Right kidney (tissue), 1 donor: ENCODE data around the gene TJAP1.
"Not testable (repeated sequence)": the region's sequence is repeated elsewhere in the genome, so short reads cannot be mapped to it uniquely, and the experiment has no call there.

Source experiments
- DNase-seq: peaks from one replicate; pipeline ENCODE4 v3.0.0-alpha.2; 2016

The TJAP1 gene

DNA sequence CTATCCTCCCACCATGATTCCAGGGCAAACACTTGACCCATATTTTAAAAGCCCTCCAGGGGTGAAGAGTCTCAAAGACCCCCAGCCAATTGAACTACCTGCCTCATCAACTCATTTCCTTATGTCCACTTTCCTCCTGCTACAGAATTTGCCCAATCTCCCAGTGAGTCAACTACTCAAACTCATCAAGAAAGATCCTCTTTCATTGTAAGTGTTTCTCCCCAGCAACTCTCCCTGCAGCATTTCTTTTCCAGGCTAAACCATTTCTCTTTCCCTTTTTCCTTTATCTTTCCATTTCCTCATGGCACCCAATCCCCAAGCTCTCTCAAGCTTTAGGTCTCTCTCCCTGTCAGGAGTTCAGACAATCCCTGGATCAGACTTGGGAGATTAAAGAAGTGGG lies 23.5 kb upstream of the TJAP1 start:
- DNase-seq: no peak

DNA sequence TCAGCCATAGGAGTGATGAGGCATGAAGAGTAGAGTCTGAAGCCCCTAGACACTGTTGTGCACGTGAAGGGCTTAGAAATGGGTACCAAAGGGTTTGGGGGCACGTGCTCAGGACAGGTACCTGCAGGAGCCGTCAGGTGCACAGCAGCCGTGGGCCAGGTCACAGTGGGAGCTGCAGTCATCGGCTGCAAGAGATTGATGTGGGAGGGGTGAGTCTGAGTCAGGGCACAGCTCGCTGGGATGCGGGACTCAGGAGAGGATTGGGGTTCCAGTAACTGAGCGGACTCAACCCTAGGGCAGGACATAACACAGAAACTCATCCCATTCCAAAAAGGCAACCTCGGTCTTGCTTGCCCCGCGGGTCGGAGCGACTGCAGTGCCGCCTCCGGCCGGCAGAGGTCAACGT lies 23.1 kb upstream of the TJAP1 start:
- no peak for DNase-seq

DNA sequence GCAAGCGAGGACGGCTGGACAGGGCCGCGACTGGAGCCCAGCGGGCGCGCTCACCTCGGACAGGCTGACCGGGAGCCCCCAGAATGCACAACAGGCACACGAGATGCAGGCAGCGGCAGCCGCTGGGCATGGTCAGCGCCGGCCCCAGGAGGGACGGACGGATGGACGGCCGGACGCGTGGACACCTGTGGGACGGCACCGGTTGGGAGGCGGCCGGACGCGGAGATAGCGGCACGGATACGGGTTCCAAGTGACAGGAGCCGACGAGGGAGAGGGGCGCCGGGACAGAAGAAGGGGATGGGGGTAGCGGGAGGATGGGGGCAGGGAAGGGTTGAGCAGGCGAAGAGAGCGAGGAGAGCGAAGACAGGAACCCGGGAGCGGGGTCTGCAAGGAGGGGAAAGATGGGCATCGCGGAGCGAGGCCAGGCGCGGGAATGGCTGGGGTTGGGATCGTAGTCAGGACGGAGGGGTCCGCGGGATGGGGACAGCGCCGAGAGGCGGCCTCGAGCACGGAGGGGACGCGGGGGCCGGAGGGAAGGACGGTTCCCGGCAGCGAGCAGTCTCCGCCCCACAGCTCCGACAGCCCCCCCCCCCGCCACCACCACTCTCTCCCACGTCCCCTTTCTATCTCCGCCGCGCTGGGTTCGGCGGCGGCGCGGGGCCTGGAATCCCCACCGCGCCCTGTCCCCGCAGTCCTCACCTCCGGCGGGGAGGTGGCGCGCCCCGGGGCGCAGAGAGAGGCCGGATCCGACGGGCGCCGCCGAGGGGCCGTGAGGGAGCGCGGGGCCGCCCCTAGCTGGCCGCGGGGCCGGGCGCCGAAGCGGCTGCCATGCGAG lies 22.5 kb upstream of the TJAP1 start:
- DNase-seq: peak; percentile 82

DNA sequence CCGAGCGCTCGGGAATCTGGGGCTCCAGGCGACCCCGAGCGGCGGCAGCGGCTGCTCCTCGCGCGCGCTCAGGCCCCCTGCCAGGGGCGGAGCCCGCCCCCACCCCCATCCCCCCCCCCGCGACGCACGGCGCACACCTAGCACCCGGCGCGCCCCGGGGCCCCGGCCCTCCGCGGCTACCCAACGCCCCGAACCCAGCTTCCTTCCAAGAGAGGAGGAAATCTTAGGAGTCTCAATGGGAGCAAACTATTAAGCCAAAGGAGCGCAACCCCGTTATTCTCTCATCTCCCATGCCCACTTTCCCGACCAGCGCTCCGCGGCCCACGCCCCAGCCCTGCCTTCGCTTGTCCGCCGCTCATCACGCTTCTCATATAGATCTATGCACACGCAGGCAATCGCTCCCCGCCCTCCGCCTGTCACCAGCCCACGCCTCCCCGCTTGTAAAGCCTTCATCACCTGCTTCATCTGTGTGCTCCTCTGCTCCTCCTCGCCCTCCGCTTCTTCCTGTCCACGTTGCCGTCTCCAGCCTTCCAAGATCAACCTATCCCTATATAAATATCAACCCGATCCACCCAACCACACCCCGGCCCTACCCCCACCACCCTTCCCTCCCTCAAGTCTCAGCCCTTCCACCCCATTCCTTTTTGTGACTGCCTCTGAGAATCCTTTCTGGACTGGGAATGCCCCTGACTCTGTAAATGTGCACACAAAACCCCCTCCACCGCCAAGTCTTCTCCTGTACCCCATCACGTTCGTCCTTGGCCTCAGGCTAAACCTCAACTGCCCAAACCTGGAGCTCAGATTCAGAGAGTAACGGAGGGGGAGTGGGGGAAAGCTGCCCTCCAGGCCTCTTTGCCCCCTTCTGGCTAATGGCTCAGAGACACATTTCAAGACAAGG lies 21.6 kb upstream of the TJAP1 start, which contains the start of gene DLK2:
Gene DLK2 (minus strand): TSS at position 18 of the 898 bp plus-strand sequence. CDS start 723 bp downstream, outside the sequence.
- DNase-seq: peak; percentile 48

DNA sequence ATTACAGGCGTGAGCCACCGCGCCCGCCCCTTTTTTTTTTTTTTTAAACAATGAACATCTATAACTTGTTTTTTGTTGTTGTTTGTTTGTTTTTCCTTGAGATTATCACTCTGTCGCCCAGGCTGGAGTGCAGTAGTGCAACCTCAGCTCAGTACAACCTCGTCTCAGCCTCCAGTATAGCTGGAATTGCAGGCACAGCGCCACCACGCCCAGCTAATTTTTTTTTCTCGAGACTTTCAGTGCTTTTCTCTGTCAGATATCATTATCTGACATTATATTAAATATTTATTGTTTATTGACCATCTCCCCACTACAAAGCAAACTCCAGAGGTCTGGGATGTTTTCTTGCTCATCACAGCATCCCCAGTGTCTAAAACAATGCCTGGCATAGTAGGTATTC lies 19.7 kb upstream of the TJAP1 start:
- DNase-seq: no peak

DNA sequence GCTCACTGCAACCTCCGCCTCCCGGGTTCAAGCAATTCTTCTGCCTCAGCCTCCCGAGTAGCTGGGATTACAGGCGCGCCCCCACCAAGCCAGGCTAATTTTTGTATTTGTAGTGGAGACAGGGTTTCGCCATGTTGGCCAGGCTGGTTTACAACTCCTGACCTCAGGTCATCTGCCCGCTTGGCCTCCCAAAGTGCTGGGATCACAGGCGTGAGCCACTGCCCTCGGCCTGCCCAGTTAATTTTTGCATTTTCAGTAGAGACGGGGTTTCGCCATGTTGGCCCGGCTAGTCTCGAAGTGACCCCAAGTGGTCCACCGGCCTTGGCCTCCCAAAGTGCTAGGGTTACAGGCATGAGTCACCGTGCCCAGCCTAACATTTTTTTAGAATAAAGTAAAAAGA lies 19.2 kb upstream of the TJAP1 start:
- DNase-seq: not testable (repeated sequence)

DNA sequence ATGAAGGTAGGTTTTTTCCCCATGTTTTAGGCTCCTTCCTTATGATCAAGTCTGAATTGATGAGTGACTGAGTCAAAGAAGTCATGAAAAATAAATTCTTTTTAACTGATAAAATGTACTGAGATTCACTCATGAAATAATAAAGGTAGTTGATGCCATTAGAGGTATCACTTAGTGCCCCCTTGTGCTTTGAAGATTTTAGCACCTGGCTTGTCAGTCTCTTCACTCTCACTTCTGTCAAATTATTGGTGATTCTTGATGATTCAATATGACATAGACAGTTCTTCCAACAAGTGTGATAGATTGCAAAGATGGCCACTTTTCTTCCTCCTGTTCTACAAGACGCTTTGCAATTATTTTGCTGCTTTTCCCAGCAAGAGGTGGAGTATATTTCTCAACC lies 17.8 kb upstream of the TJAP1 start:
- DNase-seq: no peak

DNA sequence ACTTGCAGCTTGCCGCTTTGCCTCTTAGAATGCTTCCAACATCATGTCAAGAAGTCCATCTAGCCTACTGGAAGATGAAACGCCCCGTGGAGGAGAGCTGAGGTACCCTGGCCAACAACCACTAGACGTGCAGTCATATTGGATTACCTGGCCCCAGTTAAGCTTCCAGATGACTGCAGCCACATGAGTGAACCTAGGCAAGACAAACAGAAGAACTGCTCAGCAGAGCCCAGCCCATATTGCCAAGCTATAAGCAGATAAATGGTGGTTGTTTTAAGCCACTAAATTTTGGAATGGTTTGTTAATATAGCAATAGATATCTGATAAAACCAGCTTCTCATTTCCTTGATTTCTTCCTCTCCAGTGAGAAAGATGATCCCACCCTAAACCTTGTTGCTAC lies 17.3 kb upstream of the TJAP1 start:
- no peak for DNase-seq

DNA sequence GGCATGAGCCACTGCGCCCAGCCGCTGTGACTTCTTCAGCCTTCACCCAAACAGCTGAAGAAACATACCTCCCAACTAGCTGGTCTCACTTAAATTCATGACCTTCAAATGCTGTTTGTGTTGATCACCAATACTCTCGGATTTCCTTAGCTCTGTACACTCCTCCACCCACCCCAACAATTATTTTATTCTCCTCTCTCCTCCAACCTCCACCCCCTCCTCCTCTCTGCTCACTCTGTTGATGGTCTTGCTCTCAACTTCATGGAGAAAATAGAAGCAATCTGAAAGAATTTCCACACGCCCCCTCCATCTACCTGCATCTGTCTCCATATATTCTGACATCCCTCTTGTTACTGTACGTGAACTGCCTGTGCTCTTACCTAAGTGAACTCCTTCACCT lies 15.4 kb upstream of the TJAP1 start:
- DNase-seq: no peak

DNA sequence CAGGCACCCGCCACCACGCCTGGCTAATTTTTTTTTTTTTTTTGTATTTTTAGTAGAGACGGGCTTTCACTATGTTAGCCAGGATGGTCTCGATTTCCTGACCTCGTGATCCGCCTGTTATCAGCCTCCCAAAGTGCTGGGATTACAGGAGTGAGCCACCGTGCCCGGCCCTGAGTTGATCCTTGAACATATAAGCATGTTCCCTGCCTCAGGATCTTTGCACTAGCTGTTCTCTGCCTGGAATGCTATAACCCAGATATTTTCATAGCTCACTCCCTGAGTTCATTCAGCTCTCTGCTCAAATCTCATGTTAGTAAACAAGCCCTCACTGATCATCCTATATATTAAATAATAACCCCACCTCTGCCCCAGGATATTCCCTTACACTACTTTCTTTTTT lies 13.0 kb upstream of the TJAP1 start:
- no peak for DNase-seq

DNA sequence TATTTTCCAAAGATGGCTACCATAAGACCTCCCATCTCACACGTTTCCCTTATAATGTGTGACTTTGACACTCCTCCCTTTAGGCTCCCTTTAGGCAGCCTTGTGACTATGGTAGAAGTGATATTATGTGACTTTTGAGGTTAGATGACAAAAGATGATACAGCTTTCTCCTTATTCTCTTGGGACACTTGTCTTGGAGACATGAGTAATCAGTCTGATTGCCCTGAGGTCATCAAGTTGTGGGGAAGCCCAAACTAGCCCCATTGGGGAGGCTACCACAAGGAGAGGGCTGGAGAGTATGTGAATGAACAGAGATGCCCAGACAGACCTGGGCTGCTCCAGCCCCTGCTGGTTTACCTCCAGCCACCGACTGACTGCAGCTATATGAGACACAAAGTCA lies 11.4 kb upstream of the TJAP1 start:
- DNase-seq: no peak

DNA sequence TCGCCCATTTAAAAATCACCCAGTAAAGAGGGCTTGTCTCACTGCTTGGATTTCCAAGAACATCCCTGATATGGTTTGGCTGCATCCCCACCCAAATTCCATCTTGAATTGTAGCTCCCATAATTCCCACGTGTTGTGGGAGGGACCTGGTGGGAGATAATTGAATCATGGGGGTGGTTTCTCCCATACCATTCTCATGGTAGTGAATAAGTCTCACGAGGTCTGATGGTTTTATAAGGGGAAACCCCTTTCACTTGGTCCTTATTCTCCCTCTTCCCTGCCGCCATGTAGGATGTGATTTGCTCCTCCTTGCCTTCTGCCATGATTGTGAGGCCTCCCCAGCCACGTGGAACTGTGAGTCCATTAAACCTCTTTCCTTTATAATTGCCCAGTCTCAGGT lies 10.1 kb upstream of the TJAP1 start:
- not testable (repeated sequence) for DNase-seq

DNA sequence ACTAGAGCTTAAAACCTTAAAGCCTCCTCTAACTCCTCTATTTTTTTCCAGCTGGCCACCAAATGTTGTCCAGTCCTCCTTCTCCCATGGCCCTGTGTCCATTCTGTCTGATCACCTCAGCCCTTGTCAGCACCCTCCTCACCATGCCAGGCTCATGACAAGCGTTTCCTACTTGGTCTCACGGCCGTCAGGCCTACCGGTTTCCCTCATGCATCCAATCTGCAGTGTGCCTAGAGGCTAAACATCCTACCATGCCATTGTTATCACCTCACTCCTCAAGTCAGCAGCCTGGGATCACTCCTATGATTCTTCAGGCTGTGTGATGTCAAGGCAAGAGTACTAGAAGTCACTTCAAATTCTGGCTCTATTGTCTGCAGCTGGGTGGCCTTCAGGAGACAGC lies 9.6 kb upstream of the TJAP1 start:
- no peak for DNase-seq

DNA sequence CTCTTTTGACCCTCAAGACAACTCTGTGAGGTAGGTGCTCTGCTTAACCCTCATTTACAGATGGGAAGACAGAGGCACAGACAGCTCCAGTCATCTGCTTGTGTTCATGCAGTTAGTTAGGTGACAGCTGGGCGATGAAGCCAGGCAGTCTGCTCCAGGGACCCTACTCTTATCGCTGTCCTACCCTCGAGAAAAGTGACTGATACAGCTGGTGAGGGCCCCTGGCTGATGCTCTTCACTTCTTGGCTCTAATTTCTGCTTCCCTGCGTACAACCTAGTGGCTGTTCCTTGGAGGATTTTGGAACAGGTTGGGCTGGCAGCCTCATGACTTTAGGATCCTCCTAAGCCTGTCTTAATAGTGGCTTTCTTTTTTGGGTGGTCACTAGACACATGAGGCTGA lies 9.1 kb upstream of the TJAP1 start:
- no peak for DNase-seq

DNA sequence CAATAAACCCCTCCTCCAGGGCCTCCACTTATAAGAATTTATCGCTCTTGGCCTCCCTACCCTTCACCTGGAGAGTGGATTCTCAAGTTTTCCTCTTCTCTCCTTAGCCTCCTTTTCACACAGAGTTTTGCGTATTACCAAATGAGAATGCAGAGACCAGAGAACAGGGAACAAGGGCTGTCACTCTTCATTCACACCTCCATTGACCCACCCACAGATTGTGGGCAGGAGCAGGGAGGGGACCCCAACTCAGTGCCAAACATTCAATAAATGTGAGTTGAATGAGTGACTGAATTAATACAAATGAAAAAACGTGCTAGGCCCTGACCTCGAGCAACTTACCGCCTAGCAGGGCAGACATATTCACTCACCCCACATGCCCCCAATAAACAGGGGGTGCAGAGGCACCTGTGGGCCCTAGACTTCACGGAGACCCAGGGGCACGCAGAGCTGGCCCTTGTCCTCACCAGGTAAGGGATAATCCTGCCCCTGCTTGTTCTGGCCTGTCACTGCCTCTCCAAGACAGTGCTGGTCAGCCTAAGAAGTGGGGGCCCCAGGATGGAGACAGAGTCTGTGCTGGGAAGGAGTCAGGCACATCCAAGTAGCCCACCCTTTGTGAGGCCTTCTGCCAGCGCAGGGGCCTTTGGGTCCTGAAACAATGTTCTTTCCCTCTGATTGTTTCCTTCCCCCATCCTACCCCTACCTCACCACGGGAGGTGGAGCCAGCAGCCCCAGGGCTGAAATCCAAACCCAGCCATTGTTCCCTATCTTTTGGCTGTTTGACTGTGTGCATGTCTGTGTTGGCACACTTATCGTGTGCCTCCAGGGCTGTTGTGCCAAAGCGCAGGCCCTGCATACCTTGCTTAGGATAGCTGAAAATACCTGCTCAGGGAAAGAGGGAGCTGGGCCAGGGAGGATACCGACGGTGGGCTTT lies 8.4 kb upstream of the TJAP1 start:
- no peak for DNase-seq

DNA sequence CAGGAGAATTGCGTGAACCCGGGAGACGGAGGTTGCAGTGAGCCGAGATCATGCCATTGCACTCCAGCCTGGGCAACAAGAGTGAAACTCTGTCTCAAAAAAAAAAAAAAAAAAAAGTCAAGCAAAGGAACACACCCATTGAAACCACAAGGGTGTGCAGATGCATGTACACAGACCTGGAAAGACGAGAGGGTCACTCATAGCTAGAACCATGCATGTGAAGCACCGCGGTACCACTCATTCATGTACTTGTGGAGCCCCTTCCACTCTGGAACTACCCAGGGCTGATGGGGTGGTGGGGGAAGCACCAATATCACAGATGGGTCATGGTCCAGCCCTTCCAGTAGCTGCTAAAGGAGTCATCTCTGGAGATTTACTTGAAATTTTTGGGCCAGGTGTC lies 7.4 kb upstream of the TJAP1 start:
- DNase-seq: no peak

DNA sequence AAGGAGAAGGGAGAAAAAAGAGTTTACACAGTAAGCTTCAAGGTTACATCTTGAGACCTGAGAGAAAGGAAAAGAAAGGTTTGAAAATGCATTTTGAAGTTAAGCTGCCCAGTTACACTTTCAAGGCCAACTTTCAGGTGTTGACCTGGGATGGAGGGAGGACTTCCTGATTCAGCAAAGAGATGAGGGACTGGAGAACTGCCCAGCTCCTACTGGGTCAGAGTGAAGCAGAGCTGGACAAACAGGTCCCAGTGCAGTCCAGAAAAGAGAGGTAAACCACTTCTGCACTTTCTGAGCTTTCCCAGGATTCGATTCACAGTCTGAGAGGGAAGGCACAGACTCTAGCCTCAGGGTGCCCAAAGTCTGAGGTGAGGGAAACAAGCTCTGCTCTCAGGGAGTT lies 6.0 kb upstream of the TJAP1 start:
- DNase-seq: no peak

DNA sequence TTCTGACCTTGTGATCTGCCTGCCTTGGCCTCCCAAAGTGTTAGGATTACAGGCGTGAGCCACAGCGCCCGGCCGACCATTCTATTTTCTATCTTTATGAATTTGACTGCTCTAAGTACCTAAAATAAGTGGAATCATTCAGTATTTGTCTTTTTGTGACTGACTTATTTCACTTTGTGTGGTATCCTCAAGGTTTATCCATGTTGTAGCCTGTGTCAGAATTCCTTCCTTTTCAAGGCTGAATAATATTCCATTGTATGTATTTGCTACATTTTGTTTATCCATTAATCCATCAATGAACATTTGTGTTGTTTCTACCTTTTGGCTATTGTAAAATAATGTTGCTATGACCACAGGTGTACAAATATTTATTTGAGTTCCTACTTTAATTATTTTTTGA lies 4.9 kb upstream of the TJAP1 start:
- DNase-seq: no peak

DNA sequence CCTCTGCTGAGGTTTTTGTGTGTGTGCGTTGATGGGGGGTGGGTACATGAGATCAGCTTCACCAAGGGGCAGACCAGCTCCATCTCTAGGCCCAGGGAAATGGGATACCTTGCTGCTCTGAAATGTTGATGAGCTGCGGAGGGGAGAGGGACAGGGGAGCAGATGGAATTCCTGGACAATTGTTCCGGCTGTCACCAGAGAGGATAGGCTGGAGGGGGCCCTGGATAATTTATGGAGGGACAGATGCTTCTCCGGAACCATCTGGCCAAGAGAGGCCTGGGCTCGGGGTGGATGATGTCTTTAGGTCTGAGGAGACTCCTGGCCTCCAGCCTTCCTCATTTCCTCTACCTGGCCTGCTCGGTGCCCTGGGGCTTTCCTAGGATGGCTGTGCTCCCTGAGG lies 1.9 kb upstream of the TJAP1 start:
- DNase-seq: no peak

DNA sequence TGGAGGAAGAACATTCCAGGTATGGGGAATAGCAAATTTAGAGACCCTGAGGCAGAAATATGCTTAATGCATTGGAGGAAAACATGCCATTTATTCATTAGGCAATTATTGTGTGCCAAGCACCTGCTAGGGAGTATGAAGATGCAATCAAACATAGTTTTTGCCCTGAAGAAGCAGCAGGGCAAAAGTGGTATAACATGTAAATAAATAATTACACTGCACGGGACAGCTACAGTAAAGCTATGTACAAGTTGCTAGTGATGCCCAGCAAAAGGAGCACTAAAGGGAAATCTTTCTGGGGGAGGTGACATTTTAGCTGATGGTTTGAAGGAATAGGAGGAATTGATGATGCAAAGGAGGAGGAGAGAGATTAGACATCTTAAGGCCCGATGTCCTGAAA lies 624 bp upstream of the TJAP1 start:
- DNase-seq: no peak

DNA sequence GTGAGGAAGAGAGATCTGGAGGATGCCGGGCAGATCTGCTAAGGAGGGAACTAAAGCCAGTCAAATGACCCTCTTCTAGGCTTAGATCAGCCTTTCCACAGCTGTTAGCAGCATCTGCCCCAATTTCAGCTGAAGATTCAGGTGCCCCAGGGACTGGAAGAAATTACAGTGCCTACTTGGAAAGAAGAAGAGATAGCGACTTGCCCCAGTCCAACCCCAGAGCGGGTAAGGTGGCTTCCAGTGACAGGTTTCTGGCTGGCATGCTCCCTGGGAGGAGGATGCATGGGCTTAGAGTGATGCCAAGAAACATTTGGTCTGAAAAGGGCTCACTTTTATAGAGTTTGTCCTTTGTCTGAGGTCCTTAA lies 620 bp downstream of the TJAP1 start:
- no peak for DNase-seq

DNA sequence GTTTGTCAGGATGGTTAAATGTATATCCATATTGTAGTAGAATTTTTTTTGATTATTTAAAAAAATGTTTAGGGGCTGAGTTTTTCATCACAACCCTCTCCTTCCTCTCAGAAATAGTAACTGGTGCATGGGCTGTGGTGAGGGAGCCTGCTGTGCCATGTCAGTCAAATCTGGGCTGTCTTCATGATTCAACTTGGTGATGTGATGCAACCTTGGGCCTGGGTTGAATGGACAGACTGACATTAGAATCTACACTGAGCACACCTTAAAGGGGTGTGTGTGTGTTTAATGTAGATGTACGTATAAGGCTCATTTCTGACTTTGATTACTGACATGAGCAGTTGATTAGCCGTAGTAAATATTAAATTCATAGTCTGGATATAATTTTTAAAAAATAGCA lies 3.7 kb downstream of the TJAP1 start:
- no peak for DNase-seq
